GM12872 (cell line): ENCODE results near the gene HRH2.

Source experiments
- CTCF ChIP-seq: IDR thresholded peaks from 3 replicates; pipeline ENCODE4 v1.5.1; 2011; ENCODE audit warnings: low read depth, mild to moderate bottlenecking, low read length, moderate library complexity; ENCODE audit not compliant: insufficient read depth

Gene HRH2

DNA sequence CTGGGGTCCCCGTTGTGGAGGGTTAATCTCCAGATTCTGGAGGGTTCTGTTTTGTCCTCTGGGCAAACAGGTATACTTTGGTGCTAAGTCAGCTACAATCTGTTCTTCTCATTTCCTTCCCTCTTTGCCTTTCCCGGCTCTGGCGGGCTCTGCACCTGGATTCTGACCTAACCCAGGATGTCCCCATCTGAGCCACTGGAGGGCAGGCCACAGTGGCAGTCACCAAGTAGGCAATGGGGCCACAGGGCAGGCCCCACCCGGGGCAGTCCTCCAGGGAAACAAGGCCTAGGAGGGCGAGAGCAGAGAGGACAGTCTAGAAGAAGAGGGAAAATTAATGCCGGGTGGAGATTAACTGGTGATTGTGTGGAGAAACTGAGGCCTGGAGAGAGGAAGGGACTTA is 40.4 kb upstream of the HRH2 start:
- 0 out of 3 replicates have a peak, but pooled peaks have one; percentile 7 for TF ChIP-seq CTCF

DNA sequence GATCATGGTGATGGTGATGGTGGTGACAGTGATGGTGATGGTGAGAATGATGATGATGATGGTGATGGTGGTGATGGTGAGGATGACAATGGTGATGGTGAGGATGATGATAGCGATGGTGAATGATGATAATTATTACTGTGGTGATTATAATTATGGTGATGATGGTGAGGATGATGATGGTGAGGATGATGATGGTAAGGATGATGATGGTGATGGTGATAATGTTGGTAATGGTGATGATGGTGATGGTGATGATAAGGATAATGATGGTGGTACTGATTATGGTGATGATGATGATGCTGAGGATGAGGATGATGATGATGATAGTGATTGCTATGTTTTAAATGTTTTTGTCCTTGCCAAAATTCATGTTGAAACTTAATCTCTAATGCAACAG is 37.3 kb upstream of the HRH2 start:
- no peak for TF ChIP-seq CTCF

DNA sequence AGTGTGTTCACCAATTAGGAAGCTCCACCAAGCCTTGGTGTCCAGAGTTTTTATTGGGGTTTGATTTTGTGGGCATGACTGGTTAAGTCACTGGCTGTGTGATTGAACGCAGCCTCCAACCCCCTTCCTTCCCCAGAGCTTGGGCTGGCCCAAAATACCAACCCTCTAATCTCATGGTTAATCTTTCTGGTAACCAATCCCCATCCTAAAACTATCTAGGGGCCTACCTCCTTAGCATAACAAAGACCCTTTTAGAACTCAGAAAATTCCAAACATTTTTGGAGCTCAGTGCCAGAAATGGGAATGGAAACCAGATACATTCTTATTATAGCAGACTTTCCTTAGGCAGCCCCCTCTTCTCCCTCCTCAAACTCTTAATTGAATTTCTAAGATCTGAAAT is 35.9 kb upstream of the HRH2 start:
- TF ChIP-seq CTCF, result no peak

DNA sequence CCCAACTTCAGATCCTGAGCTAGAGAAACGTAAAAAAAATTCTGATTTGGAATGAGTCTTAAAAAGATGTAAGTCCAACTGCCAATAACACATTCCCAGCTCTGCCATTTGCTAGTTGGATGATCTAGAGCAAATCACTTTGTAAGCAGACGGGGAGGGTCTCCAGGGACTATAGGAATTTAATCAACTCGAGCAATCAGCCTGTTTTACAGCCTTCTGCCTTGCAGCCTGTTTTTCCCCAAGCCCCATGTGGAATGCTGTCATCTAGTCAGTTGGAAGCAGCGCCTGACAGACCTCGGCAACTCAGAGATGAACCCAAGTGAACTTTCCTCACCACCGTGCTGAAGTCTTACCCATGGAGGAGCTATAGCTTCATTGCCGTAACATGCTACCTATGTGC is 34.8 kb upstream of the HRH2 start:
- TF ChIP-seq CTCF, result no peak

DNA sequence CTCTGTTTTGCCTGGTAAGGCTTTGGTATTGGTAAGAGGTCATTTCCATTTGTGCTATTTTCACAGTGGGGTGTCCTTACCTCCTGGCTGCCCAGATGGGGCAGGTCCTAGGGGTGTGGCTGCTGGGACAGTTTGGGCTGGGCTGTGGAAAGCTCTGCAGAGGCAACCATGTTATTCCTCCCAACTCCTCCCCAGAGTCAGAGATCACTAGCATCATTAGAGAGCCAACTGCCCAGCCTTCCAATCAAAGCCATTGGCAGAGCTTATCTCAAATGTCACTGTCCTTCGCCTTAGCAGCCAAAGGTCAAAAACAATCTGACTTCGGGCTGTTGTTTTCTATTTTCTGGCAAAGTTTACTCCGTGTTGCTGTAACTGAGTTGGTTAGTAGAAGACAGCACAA is 33.6 kb upstream of the HRH2 start:
- TF ChIP-seq CTCF, result no peak

DNA sequence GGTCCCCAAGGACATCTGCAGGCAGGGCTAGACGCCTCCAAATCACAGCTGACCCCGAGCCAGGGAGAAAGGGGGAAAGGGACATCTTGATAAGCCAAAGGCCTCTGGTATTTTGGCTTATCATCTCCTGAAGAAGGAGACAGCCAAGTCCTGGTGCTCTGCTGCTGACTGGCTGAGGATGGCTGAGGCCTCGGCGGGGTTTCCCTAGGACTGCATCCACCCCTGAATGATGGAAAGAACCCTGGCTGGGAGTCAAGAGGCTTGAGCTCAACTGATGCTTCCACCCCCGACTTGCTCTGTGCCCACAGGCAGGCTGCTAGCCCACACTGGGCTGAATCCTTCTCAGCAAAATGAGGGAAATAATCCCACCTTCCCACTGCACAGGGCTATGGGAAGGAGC is 30.9 kb upstream of the HRH2 start:
- no peak for TF ChIP-seq CTCF

GRCh38 chr5:175627739-175628138 is 30.1 kb upstream of the HRH2 start:
- no peak for TF ChIP-seq CTCF

DNA sequence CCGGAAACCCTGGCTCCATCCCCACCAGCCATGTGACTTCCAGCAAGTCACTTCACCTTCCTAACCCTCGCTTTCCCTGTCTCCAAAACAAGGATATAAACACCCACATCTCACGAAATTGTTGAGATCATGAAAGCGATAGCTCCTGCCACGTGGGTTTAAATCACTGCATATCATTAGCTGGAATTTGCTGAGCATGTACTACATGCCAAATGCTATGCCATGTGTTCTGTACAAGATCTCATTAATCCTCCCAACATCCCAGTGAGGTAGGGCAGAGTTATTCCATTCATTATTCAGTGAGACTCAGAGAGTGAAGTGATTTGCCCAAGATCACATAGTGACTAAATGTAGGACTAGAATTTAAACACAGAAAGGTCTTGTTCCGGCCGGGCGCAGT is 29.2 kb upstream of the HRH2 start:
- TF ChIP-seq CTCF, result no peak
